ENCODE data around the gene ASPSCR1. TPM values are rescaled to one million over a fixed set of nuclear protein-coding genes. Genes with fewer than 3 reads are reported as not detected.
A peak's percentile ranks its signal among the peaks of the same experiment; 100 is the strongest.

ASPSCR1 gene
- total RNA-seq, 1 donor from 2014 or later: 32.9 TPM

GRCh38 chr17:82041144-82041814 is 63.9 kb downstream of the ASPSCR1 start:
- Mint-ChIP-seq H3K9me3 (no peaks in the 10 kb centered on the region), H3K4me1 (ENCODE audit: low read depth) (peaks cover 8% of the 10 kb centered on the region), H3K27me3 (ENCODE audit: low read depth) (no peaks in the 10 kb centered on the region), H3K27ac (no peak overlapping the region), H3K36me3 (ENCODE audit: low read depth) (peaks cover under 1% of the 10 kb centered on the region), H3K4me3 (ENCODE audit: low read depth) (no peak overlapping the region)
- no peak for DNase-seq (ENCODE audit: low spot score)
- intact Hi-C loops (cut with micrococcal nuclease): no loop called here

- H3K27ac Mint-ChIP-seq: no peak overlapping the region
- H3K27me3 Mint-ChIP-seq (ENCODE audit: low read depth): no peaks in the 10 kb centered on the region
- intact Hi-C loops (cut with micrococcal nuclease): no loop called here
- H3K4me3 Mint-ChIP-seq (ENCODE audit: low read depth): no peak overlapping the region
- H3K9me3 Mint-ChIP-seq: no peaks in the 10 kb centered on the region
- no peak for DNase-seq (ENCODE audit: low spot score)
- no peaks in the 10 kb centered on the region for H3K36me3 Mint-ChIP-seq (ENCODE audit: low read depth)
- H3K4me1 Mint-ChIP-seq (ENCODE audit: low read depth): peaks cover 11% of the 10 kb centered on the region
Observed at GRCh38 chr17:82042649-82043048, 65.2 kb downstream of the ASPSCR1 start.

- intact Hi-C loops (cut with micrococcal nuclease): no loop called here
- DNase-seq (ENCODE audit: low spot score): no peak
- H3K4me3 Mint-ChIP-seq (ENCODE audit: low read depth): no peak overlapping the region
- no peaks in the 10 kb centered on the region for H3K36me3 Mint-ChIP-seq (ENCODE audit: low read depth)
- no peaks in the 10 kb centered on the region for H3K27me3 Mint-ChIP-seq (ENCODE audit: low read depth)
- H3K9me3 Mint-ChIP-seq: no peaks in the 10 kb centered on the region
- H3K4me1 Mint-ChIP-seq (ENCODE audit: low read depth): peaks cover 7% of the 10 kb centered on the region
- H3K27ac Mint-ChIP-seq: no peak overlapping the region
Observed at GRCh38 chr17:82043507-82043906, 66.1 kb downstream of the ASPSCR1 start.

GRCh38 chr17:82045936-82046484 is 68.6 kb downstream of the ASPSCR1 start:
- intact Hi-C loops (cut with micrococcal nuclease): no loop called here
- Mint-ChIP-seq H3K9me3 (no peaks in the 10 kb centered on the region), H3K4me3 (ENCODE audit: low read depth) (no peak overlapping the region), H3K27me3 (ENCODE audit: low read depth) (no peaks in the 10 kb centered on the region), H3K27ac (no peak overlapping the region), H3K4me1 (ENCODE audit: low read depth) (peaks cover 7% of the 10 kb centered on the region), H3K36me3 (ENCODE audit: low read depth) (peaks cover 5% of the 10 kb centered on the region)
- DNase-seq (ENCODE audit: low spot score): no peak

- no peaks in the 10 kb centered on the region for H3K27me3 Mint-ChIP-seq (ENCODE audit: low read depth)
- H3K27ac Mint-ChIP-seq: no peak overlapping the region
- H3K9me3 Mint-ChIP-seq: no peaks in the 10 kb centered on the region
- DNase-seq (ENCODE audit: low spot score): no peak
- peaks cover 5% of the 10 kb centered on the region for H3K36me3 Mint-ChIP-seq (ENCODE audit: low read depth)
- H3K4me3 Mint-ChIP-seq (ENCODE audit: low read depth): peak overlapping the region; percentile 17
- intact Hi-C loops (cut with micrococcal nuclease): no loop called here
- H3K4me1 Mint-ChIP-seq (ENCODE audit: low read depth): peaks cover 7% of the 10 kb centered on the region
Observed at GRCh38 chr17:82046903-82047302, 69.5 kb downstream of the ASPSCR1 start.

GRCh38 chr17:82047379-82047778 is 70.0 kb downstream of the ASPSCR1 start:
- intact Hi-C loops (cut with micrococcal nuclease): no loop called here
- no peak overlapping the region for H3K27ac Mint-ChIP-seq
- no peaks in the 10 kb centered on the region for H3K27me3 Mint-ChIP-seq (ENCODE audit: low read depth)

GRCh38 chr17:82047914-82048570 is 70.6 kb downstream of the ASPSCR1 start:
- Mint-ChIP-seq H3K4me3 (ENCODE audit: low read depth) (no peak overlapping the region), H3K27ac (no peak overlapping the region), H3K4me1 (ENCODE audit: low read depth) (peaks cover 7% of the 10 kb centered on the region), H3K9me3 (no peaks in the 10 kb centered on the region), H3K36me3 (ENCODE audit: low read depth) (peaks cover 5% of the 10 kb centered on the region), H3K27me3 (ENCODE audit: low read depth) (no peaks in the 10 kb centered on the region)
- intact Hi-C loops (cut with micrococcal nuclease): no loop called here
- no peak for DNase-seq (ENCODE audit: low spot score)

More at GRCh38 chr17:82047379-82047778, 70.0 kb downstream of the ASPSCR1 start:
- Mint-ChIP-seq H3K9me3 (no peaks in the 10 kb centered on the region), H3K4me3 (ENCODE audit: low read depth) (no peak overlapping the region), H3K4me1 (ENCODE audit: low read depth) (peaks cover 7% of the 10 kb centered on the region), H3K36me3 (ENCODE audit: low read depth) (peaks cover 5% of the 10 kb centered on the region)
- DNase-seq (ENCODE audit: low spot score): no peak

- H3K27me3 Mint-ChIP-seq (ENCODE audit: low read depth): no peaks in the 10 kb centered on the region
- peaks cover 5% of the 10 kb centered on the region for H3K36me3 Mint-ChIP-seq (ENCODE audit: low read depth)
- peaks cover 7% of the 10 kb centered on the region for H3K4me1 Mint-ChIP-seq (ENCODE audit: low read depth)
- intact Hi-C loops (cut with micrococcal nuclease): no loop called here
- H3K9me3 Mint-ChIP-seq: no peaks in the 10 kb centered on the region
- H3K27ac Mint-ChIP-seq: no peak overlapping the region
- peak overlapping the region; percentile 21 for H3K4me3 Mint-ChIP-seq (ENCODE audit: low read depth)
- no peak for DNase-seq (ENCODE audit: low spot score)
Observed at GRCh38 chr17:82048571-82048971, 71.1 kb downstream of the ASPSCR1 start.

GRCh38 chr17:82049106-82049505 is 71.7 kb downstream of the ASPSCR1 start:
- H3K27ac Mint-ChIP-seq: no peak overlapping the region
- peaks cover 5% of the 10 kb centered on the region for H3K36me3 Mint-ChIP-seq (ENCODE audit: low read depth)
- H3K4me1 Mint-ChIP-seq (ENCODE audit: low read depth): peaks cover 7% of the 10 kb centered on the region
- H3K9me3 Mint-ChIP-seq: no peaks in the 10 kb centered on the region
- H3K27me3 Mint-ChIP-seq (ENCODE audit: low read depth): no peaks in the 10 kb centered on the region
- no peak for DNase-seq (ENCODE audit: low spot score)
- H3K4me3 Mint-ChIP-seq (ENCODE audit: low read depth): peak overlapping the region; percentile 37
- intact Hi-C loops (cut with micrococcal nuclease): no loop called here

GRCh38 chr17:82049521-82049971 is 72.1 kb downstream of the ASPSCR1 start:
- H3K4me3 Mint-ChIP-seq (ENCODE audit: low read depth): no peak overlapping the region
- peaks cover 5% of the 10 kb centered on the region for H3K36me3 Mint-ChIP-seq (ENCODE audit: low read depth)
- H3K9me3 Mint-ChIP-seq: no peaks in the 10 kb centered on the region
- no peak overlapping the region for H3K27ac Mint-ChIP-seq
- DNase-seq (ENCODE audit: low spot score): no peak
- H3K27me3 Mint-ChIP-seq (ENCODE audit: low read depth): no peaks in the 10 kb centered on the region
- H3K4me1 Mint-ChIP-seq (ENCODE audit: low read depth): peaks cover 7% of the 10 kb centered on the region
- intact Hi-C loops (cut with micrococcal nuclease): no loop called here

- Mint-ChIP-seq H3K4me3 (ENCODE audit: low read depth) (peak overlapping the region; percentile 87), H3K4me1 (ENCODE audit: low read depth) (peaks cover 7% of the 10 kb centered on the region), H3K9me3 (no peaks in the 10 kb centered on the region), H3K27me3 (ENCODE audit: low read depth) (no peaks in the 10 kb centered on the region), H3K36me3 (ENCODE audit: low read depth) (peaks cover 10% of the 10 kb centered on the region), H3K27ac (peak overlapping the region; percentile 76)
- DNase-seq (ENCODE audit: low spot score): no peak
- intact Hi-C loops (cut with micrococcal nuclease): no loop called here
Observed at GRCh38 chr17:82050152-82050760, 72.8 kb downstream of the ASPSCR1 start.

GRCh38 chr17:82050761-82051641 is 73.6 kb downstream of the ASPSCR1 start:
- Mint-ChIP-seq H3K9me3 (no peaks in the 10 kb centered on the region), H3K4me3 (ENCODE audit: low read depth) (peak overlapping the region; percentile 87), H3K27me3 (ENCODE audit: low read depth) (no peaks in the 10 kb centered on the region), H3K4me1 (ENCODE audit: low read depth) (peaks cover 7% of the 10 kb centered on the region), H3K36me3 (ENCODE audit: low read depth) (peaks cover 10% of the 10 kb centered on the region), H3K27ac (peak overlapping the region; percentile 76)
- no peak for DNase-seq (ENCODE audit: low spot score)
- intact Hi-C loops (cut with micrococcal nuclease): no loop called here
